Neural progenitor cell (in vitro differentiated cells): ENCODE measurements around the gene MAGI1. TPM values are rescaled to one million over a fixed set of nuclear protein-coding genes. Genes with fewer than 3 reads are reported as not detected.

Experiments
- DNase-seq: peaks from one replicate; pipeline ENCODE4 v3.0.0-alpha.2; 2016; ENCODE audit warnings: low spot score
- H2AFZ ChIP-seq: fragments of 200-600 bp; sonication (generic); replicated peaks from 2 replicates; pipeline ENCODE4 v1.6.1; 2016; ENCODE audit warnings: antibody characterized with exemption
- H3F3A ChIP-seq: fragments of 200-600 bp; sonication (generic); 2 replicates; pipeline ENCODE4 v1.6.1; 2016; ENCODE audit warnings: antibody characterized with exemption, low read depth
- H3K27ac ChIP-seq: fragments of 200-600 bp; sonication (generic); 2 replicates; pipeline ENCODE4 v1.5.1; 2016; ENCODE audit warnings: mild to moderate bottlenecking
- H3K27me3 ChIP-seq: fragments of 200-600 bp; sonication (generic); 2 replicates; pipeline ENCODE4 v1.6.1; 2016; ENCODE audit warnings: mild to moderate bottlenecking, moderate library complexity
- H3K36me3 ChIP-seq: fragments of 200-600 bp; sonication (generic); 2 replicates; pipeline ENCODE4 v1.5.1; 2016
- H3K4me1 ChIP-seq: fragments of 200-600 bp; sonication (generic); 2 replicates; pipeline ENCODE4 v1.6.1; 2016; ENCODE audit warnings: mixed run types
- H3K4me2 ChIP-seq: fragments of 200-600 bp; sonication (generic); 2 replicates; pipeline ENCODE4 v1.6.1; 2016
- H3K4me3 ChIP-seq: fragments of 200-600 bp; sonication (generic); 2 replicates; pipeline ENCODE4 v1.5.1; 2016
- H3K79me2 ChIP-seq: fragments of 200-600 bp; sonication (generic); 2 replicates; pipeline ENCODE4 v1.6.1; 2016; ENCODE audit warnings: low read depth
- H3K9ac ChIP-seq: fragments of 200-600 bp; sonication (generic); 2 replicates; pipeline ENCODE4 v1.6.1; 2016
- H3K9me3 ChIP-seq: fragments of 200-600 bp; sonication (generic); 2 replicates; pipeline ENCODE4 v1.5.1; 2016; ENCODE audit warnings: low read depth
- H4K20me1 ChIP-seq: fragments of 200-600 bp; sonication (generic); 2 replicates; pipeline ENCODE4 v1.6.1; 2016; ENCODE audit warnings: low read depth
- H3K27ac Mint-ChIP-seq: 3 replicates; pipeline ENCODE4 v1.8.0; 2021; ENCODE audit warnings: mixed read lengths
- H3K27me3 Mint-ChIP-seq: 2 replicates; pipeline ENCODE4 v1.8.0; 2022; ENCODE audit warnings: low read depth, mild to moderate bottlenecking, inconsistent platforms, moderate library complexity, mixed read lengths; ENCODE audit not compliant: insufficient read depth
- H3K36me3 Mint-ChIP-seq: 3 replicates; pipeline ENCODE4 v1.8.0; 2021; ENCODE audit warnings: mixed read lengths
- H3K4me1 Mint-ChIP-seq: 3 replicates; pipeline ENCODE4 v1.8.0; 2021; ENCODE audit warnings: mixed read lengths
- H3K4me3 Mint-ChIP-seq: 3 replicates; pipeline ENCODE4 v1.8.0; 2021; ENCODE audit warnings: mild to moderate bottlenecking, moderate library complexity, mixed read lengths
- H3K9me3 Mint-ChIP-seq: 3 replicates; pipeline ENCODE4 v1.8.0; 2020; ENCODE audit warnings: mixed read lengths
- CTCF ChIP-seq: fragments of 200-600 bp; sonication (generic); IDR thresholded peaks from 2 replicates; pipeline ENCODE4 v1.5.1; 2017; ENCODE audit warnings: antibody characterized with exemption, mild to moderate bottlenecking
- EZH2 ChIP-seq: fragments of 200-600 bp; sonication (generic); IDR thresholded peaks from 2 replicates; pipeline ENCODE4 v1.6.1; 2017; ENCODE audit warnings: antibody characterized with exemption, mild to moderate bottlenecking, moderate library complexity
- EZH2phosphoT487 ChIP-seq: fragments of 200-600 bp; sonication (generic); IDR thresholded peaks from 2 replicates; pipeline ENCODE4 v1.6.1; 2017; ENCODE audit warnings: antibody characterized with exemption
- total RNA-seq: library from RNA; depleted of rRNA; stranded (reverse); fragments of >200 nt; gene quantifications from 2 replicates; pipeline ENCODE4 v1.2.3, GENCODE V29; 2015; ENCODE audit warnings: low replicate concordance

The MAGI1 gene
- total RNA-seq, 1 donor from 2014 or later, result 40.6 TPM

DNA sequence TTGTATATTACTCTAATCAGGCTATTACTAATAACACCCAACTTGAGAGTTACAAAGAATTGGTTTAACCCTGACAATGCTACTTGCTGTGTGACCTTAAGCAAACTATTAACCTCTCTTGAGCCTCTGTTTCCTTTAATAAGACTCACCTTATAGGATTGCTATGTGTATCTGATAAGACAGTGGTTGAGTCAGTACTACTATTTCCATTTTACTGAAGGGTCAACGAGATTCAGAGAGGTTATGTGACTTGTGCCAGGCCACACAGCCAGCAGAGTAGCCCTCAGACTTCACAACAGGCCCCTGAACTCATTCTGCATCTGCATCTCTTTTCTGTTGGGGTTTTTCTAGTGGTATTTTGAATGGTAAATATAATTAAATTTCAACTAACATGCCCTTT lies 420.1 kb downstream of the MAGI1 start:
- Histone ChIP-seq H3K4me2 (no peak overlapping the region), H3K36me3 (no peaks in the 10 kb centered on the region), H3K9ac (no peak overlapping the region), H3K4me1 (peaks cover 3% of the 10 kb centered on the region), H4K20me1 (no peaks in the 10 kb centered on the region), H3K4me3 (no peak overlapping the region), H3F3A (no peaks in the 10 kb centered on the region), H3K9me3 (no peaks in the 10 kb centered on the region), H3K27ac (no peak overlapping the region), H3K27me3 (no peaks in the 10 kb centered on the region), H2AFZ (no peak overlapping the region), H3K79me2 (no peaks in the 10 kb centered on the region)
- no peak overlapping the region for H3K27ac Mint-ChIP-seq
- TF ChIP-seq CTCF (no peak), EZH2phosphoT487 (no peak), EZH2 (no peak)
- H3K4me1 Mint-ChIP-seq, result peaks cover 45% of the 10 kb centered on the region
- H3K4me3 Mint-ChIP-seq, result no peak overlapping the region
- H3K27me3 Mint-ChIP-seq, result no peaks in the 10 kb centered on the region
- H3K9me3 Mint-ChIP-seq, result no peaks in the 10 kb centered on the region
- no peak for DNase-seq
- no peaks in the 10 kb centered on the region for H3K36me3 Mint-ChIP-seq

- H3K79me2 ChIP-seq, result no peaks in the 10 kb centered on the region
- no peaks in the 10 kb centered on the region for H3K36me3 ChIP-seq
- H2AFZ ChIP-seq, result no peak overlapping the region
- Mint-ChIP-seq H3K27me3 (no peaks in the 10 kb centered on the region), H3K36me3 (no peaks in the 10 kb centered on the region), H3K4me1 (peaks cover 45% of the 10 kb centered on the region), H3K9me3 (no peaks in the 10 kb centered on the region), H3K4me3 (no peak overlapping the region), H3K27ac (no peak overlapping the region)
- no peak overlapping the region for H3K4me3 ChIP-seq
- no peak overlapping the region for H3K27ac ChIP-seq
- no peaks in the 10 kb centered on the region for H3K27me3 ChIP-seq
- no peaks in the 10 kb centered on the region for H3K9me3 ChIP-seq
- H4K20me1 ChIP-seq, result no peaks in the 10 kb centered on the region
- H3F3A ChIP-seq, result no peaks in the 10 kb centered on the region
- H3K9ac ChIP-seq, result no peak overlapping the region
- H3K4me1 ChIP-seq, result peaks cover 3% of the 10 kb centered on the region
- DNase-seq, result no peak
- no peak overlapping the region for H3K4me2 ChIP-seq
- TF ChIP-seq CTCF (no peak), EZH2phosphoT487 (no peak), EZH2 (no peak)
These were observed 420.9 kb downstream of the MAGI1 start for GRCh38 chr3:65617787-65618186.

DNA sequence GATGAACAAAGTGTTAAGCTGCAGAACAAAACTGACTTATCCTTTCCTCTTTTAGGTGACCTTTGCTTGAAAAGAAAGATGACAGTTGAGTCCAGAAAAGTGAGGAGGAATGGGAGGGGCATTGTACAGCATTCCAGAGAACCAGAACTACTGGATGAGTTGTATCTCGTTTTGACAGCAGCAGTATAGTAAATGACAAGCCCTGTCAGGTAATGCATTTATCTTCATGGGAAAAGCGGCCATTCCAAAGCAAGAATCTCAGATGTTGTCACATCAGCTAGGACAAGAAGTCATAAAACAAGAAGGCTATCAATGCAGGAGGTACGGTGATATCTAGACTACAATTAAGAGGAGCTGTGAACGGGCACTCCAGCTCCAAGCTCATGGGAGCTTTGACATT lies 421.5 kb downstream of the MAGI1 start:
- DNase-seq, result no peak
- H3K9me3 ChIP-seq, result no peaks in the 10 kb centered on the region
- TF ChIP-seq EZH2phosphoT487 (no peak), CTCF (no peak), EZH2 (no peak)
- H3K27ac Mint-ChIP-seq, result no peak overlapping the region
- no peaks in the 10 kb centered on the region for H3K36me3 ChIP-seq
- H3K9ac ChIP-seq, result no peak overlapping the region
- no peak overlapping the region for H3K4me3 Mint-ChIP-seq
- H3K9me3 Mint-ChIP-seq, result no peaks in the 10 kb centered on the region
- H4K20me1 ChIP-seq, result no peaks in the 10 kb centered on the region
- H3K27me3 Mint-ChIP-seq, result no peaks in the 10 kb centered on the region
- no peaks in the 10 kb centered on the region for H3K36me3 Mint-ChIP-seq
- H3K4me2 ChIP-seq, result no peak overlapping the region
- no peak overlapping the region for H2AFZ ChIP-seq
- no peak overlapping the region for H3K27ac ChIP-seq
- H3K4me1 ChIP-seq, result peaks cover 3% of the 10 kb centered on the region
- no peak overlapping the region for H3K4me3 ChIP-seq
- no peaks in the 10 kb centered on the region for H3K27me3 ChIP-seq
- no peaks in the 10 kb centered on the region for H3F3A ChIP-seq
- no peaks in the 10 kb centered on the region for H3K79me2 ChIP-seq
- H3K4me1 Mint-ChIP-seq, result peaks cover 45% of the 10 kb centered on the region
